Measurements from ENCODE around the gene TMIE.

DNA sequence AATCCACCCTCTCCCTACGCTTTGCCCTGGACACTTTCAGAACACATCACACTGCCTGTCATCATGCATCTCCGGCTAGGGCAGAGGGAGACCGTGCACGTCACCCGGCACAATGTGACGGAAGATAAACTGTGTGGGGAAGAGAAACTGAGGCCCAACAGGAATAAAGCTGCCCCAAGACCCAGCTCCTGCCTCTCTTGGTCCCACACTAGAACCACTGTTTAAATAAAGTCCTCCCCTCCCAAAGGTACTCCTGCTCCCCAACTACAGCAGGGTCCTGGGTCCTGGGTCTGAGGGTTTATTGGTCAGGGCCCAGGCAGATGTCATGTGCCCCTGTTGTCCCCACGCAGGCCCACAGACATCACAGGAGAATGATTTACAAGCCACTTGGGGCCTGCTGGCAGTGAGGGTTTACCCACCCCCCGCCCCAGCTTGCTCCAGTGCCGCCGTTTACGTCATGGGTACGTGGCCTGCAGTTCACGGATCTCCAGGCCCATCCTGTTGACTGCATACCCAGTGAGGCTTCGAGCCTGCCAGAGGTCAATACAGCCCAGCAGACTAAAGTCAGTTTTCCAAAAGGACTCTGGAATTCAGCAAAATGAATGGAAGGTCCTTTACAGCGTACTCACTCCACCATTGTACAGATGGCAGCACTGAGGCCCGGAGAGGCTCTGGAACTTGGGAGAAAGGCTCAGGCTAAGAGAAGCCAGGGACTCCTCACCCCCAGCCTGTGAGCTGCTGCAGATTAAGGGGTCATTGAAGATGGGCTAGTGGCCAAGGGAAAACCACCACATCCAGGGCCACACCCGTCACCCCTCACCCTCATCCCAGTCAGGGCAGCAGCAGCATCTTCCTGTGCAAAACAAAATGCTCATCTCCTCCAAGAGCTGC lies 30.9 kb upstream of the TMIE start:
- TF ChIP-seq, protein P1, sequence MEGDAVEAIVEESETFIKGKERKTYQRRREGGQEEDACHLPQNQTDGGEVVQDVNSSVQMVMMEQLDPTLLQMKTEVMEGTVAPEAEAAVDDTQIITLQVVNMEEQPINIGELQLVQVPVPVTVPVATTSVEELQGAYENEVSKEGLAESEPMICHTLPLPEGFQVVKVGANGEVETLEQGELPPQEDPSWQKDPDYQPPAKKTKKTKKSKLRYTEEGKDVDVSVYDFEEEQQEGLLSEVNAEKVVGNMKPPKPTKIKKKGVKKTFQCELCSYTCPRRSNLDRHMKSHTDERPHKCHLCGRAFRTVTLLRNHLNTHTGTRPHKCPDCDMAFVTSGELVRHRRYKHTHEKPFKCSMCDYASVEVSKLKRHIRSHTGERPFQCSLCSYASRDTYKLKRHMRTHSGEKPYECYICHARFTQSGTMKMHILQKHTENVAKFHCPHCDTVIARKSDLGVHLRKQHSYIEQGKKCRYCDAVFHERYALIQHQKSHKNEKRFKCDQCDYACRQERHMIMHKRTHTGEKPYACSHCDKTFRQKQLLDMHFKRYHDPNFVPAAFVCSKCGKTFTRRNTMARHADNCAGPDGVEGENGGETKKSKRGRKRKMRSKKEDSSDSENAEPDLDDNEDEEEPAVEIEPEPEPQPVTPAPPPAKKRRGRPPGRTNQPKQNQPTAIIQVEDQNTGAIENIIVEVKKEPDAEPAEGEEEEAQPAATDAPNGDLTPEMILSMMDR (IDR thresholded peaks at IDR 0.05): no peak
- TF ChIP-seq ZFX (IDR thresholded peaks at IDR 0.05; ENCODE audit: borderline replicate concordance): no peak
